GM12878 (cell line): ENCODE data around the gene PMEL. TPM values are rescaled to one million over a fixed set of nuclear protein-coding genes. Genes with fewer than 3 reads are reported as not detected.

ENCODE experiments used
- BCL3 ChIP-seq: IDR thresholded peaks from 2 replicates; pipeline ENCODE4 v1.6.1; 2011; ENCODE audit warnings: borderline replicate concordance, low read depth, mild to moderate bottlenecking, moderate library complexity, low read length; ENCODE audit not compliant: insufficient read depth, poor library complexity, severe bottlenecking
- CREB1 ChIP-seq: IDR thresholded peaks from 2 replicates; pipeline ENCODE4 v1.6.1; 2012; ENCODE audit warnings: low read depth, mild to moderate bottlenecking, inconsistent platforms
- IKZF1 ChIP-seq: fragments of 450-650 bp; conservative IDR thresholded peaks from 2 replicates; pipeline ENCODE4 v1.6.1; 2017; ENCODE audit warnings: antibody characterized with exemption, mild to moderate bottlenecking
- JUNB ChIP-seq: IDR thresholded peaks from 2 replicates; pipeline ENCODE4 v1.6.1; 2016; ENCODE audit warnings: antibody characterized with exemption, mild to moderate bottlenecking
- MEF2A ChIP-seq: IDR thresholded peaks from 2 replicates; pipeline ENCODE4 v1.6.1; 2011; ENCODE audit warnings: low read depth, mild to moderate bottlenecking, low read length, moderate library complexity; ENCODE audit not compliant: insufficient read depth
- MLLT1 ChIP-seq: fragments of 450-650 bp; IDR thresholded peaks from 2 replicates; pipeline ENCODE4 v1.6.1; 2016; ENCODE audit warnings: mild to moderate bottlenecking
- MTA3 ChIP-seq: IDR thresholded peaks from 2 replicates; pipeline ENCODE4 v1.6.1; 2012; ENCODE audit warnings: low read length, inconsistent platforms, borderline replicate concordance
- PKNOX1 ChIP-seq: fragments of 450-650 bp; IDR thresholded peaks from 2 replicates; pipeline ENCODE4 v1.6.1; 2016; ENCODE audit warnings: mild to moderate bottlenecking
- POLR2A ChIP-seq: IDR thresholded peaks from 2 replicates; pipeline ENCODE4 v1.6.1; 2011; ENCODE audit warnings: low read depth, mild to moderate bottlenecking, low read length
- POU2F2 ChIP-seq: IDR thresholded peaks from 3 replicates; pipeline ENCODE4 v1.6.1; 2011; ENCODE audit warnings: low read depth, mild to moderate bottlenecking, low read length, borderline replicate concordance
- RAD21 ChIP-seq: IDR thresholded peaks from 2 replicates; pipeline ENCODE4 v1.6.1; 2011; ENCODE audit warnings: mild to moderate bottlenecking, low read depth, low read length, moderate library complexity; ENCODE audit not compliant: insufficient read depth
- TAF1 ChIP-seq: IDR thresholded peaks from 2 replicates; pipeline ENCODE4 v1.6.1; 2011; ENCODE audit warnings: mild to moderate bottlenecking, low read depth, low read length, borderline replicate concordance
- ZBTB11 ChIP-seq: fragments of 450-650 bp; formaldehyde crosslinking; IDR thresholded peaks from 2 replicates; pipeline ENCODE4 v1.5.0; 2022; ENCODE audit warnings: mild to moderate bottlenecking, missing genetic modification characterization
- polyA plus RNA-seq, 11 experiments: library from polyadenylated mRNA; depleted of rRNA in 4 of 11; unstranded in 6 of 11; stranded (reverse) in 5 of 11; fragments of >200 nt; fragmentation: Nextera tagmentation in 4 of 11; fragmentation: Illumina TruSeq in 1 of 11; extraction: Ambion mirVana in 4 of 11; extraction: Trizol in 1 of 11; gene quantifications; 1 replicate in 1 of 11; 2 replicates in 10 of 11; pipeline versions ENCODE4 v1.2.1 to v1.2.3, GENCODE V29; 2011 to 2016; ENCODE audit warnings: inconsistent platforms in 2 of 11, missing spikeins in 2 of 11, low read depth in 1 of 11
- total RNA-seq, 4 experiments: library from RNA; depleted of rRNA in 3 of 4; stranded (reverse); fragments of >200 nt in 3 of 4; fragmentation: Illumina TruSeq in 1 of 4; extraction: Trizol in 1 of 4; gene quantifications; 2 replicates each; pipeline versions ENCODE4 v1.2.1 to v1.2.3, GENCODE V29; 2013 to 2021
- TF ChIP-seq, protein P1 (sequence below): IDR thresholded peaks from 2 replicates; pipeline ENCODE4 v1.6.1; 2012; ENCODE audit warnings: low read depth, low read length, improper control_type of control experiment
- TF ChIP-seq, protein P2 (sequence below): fragments of 450-650 bp; IDR thresholded peaks from 2 replicates; pipeline ENCODE4 v1.6.1; 2017; ENCODE audit warnings: low read depth, mild to moderate bottlenecking, moderate library complexity

Gene PMEL
- total and polyA plus RNA-seq, 10 of the 15 experiments (the other 5 are each of a cell fraction or from before 2014, with no cell fraction given): 0.32 to 1.6 (median 0.56) TPM

DNA sequence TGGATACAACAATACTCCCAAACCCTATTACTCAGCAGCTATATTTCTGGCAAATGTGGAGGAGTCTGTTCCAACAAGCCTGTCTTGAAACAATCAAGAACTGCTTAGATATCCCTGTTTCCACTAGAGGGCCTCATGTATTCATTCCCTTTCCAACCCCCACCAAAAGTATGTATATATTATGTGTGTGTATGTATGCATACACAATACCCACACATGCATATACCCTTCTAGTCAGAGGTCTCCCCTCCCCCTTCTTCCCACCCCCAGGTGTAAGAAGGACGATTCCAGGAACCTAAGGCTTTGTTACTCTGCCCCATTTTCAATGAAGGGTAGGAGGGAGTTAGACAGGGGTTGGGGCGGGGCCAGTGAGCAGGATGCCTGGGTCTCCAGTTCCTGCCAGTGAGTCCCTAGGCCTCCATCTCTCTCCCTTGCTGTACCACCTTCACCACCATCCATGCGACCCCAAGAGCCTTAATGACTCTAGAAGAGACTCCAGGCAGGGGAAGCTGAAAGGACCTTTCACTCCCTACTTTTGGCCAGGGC, 35.0 kb downstream of the PMEL start, which contains the start of gene DGKA (continued):
- TF ChIP-seq ZBTB11 (CRISPR knock-in tag) (no peak), MTA3 (no peak), POLR2A (peak; percentile 57), BCL3 (no peak), MEF2A (no peak), POU2F2 (no peak; the same call in 2 of the 3 replicates), TAF1 (0 out of 2 replicates have a peak, but pooled peaks have one; percentile 31), JUNB (no peak), RAD21 (peak; percentile 39; the same call in 1 of the 2 replicates), MLLT1 (no peak; the same call in 1 of the 2 replicates), PKNOX1 (no peak), IKZF1 (peak; percentile 27; the same call in 1 of the 2 replicates), CREB1 (0 out of 2 replicates have a peak, but pooled peaks have one; percentile 17)
- TF ChIP-seq, protein P1, sequence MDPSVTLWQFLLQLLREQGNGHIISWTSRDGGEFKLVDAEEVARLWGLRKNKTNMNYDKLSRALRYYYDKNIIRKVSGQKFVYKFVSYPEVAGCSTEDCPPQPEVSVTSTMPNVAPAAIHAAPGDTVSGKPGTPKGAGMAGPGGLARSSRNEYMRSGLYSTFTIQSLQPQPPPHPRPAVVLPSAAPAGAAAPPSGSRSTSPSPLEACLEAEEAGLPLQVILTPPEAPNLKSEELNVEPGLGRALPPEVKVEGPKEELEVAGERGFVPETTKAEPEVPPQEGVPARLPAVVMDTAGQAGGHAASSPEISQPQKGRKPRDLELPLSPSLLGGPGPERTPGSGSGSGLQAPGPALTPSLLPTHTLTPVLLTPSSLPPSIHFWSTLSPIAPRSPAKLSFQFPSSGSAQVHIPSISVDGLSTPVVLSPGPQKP: no peak
- TF ChIP-seq, protein P2, sequence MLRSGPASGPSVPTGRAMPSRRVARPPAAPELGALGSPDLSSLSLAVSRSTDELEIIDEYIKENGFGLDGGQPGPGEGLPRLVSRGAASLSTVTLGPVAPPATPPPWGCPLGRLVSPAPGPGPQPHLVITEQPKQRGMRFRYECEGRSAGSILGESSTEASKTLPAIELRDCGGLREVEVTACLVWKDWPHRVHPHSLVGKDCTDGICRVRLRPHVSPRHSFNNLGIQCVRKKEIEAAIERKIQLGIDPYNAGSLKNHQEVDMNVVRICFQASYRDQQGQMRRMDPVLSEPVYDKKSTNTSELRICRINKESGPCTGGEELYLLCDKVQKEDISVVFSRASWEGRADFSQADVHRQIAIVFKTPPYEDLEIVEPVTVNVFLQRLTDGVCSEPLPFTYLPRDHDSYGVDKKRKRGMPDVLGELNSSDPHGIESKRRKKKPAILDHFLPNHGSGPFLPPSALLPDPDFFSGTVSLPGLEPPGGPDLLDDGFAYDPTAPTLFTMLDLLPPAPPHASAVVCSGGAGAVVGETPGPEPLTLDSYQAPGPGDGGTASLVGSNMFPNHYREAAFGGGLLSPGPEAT: peak; percentile 48; the same call in 1 of the 2 replicates
